PFSK-1 (cell line): ENCODE data around the gene SEC14L5.

Experiments
- POLR2AphosphoS5 ChIP-seq: IDR thresholded peaks from 2 replicates; pipeline ENCODE4 v1.6.1; 2012; ENCODE audit warnings: low read depth, mild to moderate bottlenecking, control low read depth, low read length, moderate library complexity
- REST ChIP-seq, 2 experiments: IDR thresholded peaks; 2 replicates each; pipeline versions ENCODE4 v1.6.1 to v1.8.0; 2011 to 2012; ENCODE audit warnings: low read depth in 2 of 2, low read length in 2 of 2, control low read depth in 1 of 2, inconsistent platforms in 1 of 2, mild to moderate bottlenecking in 1 of 2, moderate library complexity in 1 of 2; ENCODE audit not compliant: insufficient read depth in 1 of 2
- SIN3A ChIP-seq: IDR thresholded peaks from 2 replicates; pipeline ENCODE4 v1.6.1; 2012; ENCODE audit warnings: mild to moderate bottlenecking, low read length, moderate library complexity, borderline replicate concordance; ENCODE audit not compliant: insufficient read depth
- TAF1 ChIP-seq: IDR thresholded peaks from 2 replicates; pipeline ENCODE4 v1.6.1; 2012; ENCODE audit warnings: low read length, control low read depth, borderline replicate concordance; ENCODE audit not compliant: insufficient read depth

GRCh38 chr16:5045499-5046115 is 87.5 kb downstream of the SEC14L5 start:
- TF ChIP-seq TAF1 (no peak), SIN3A (no peak), POLR2AphosphoS5 (no peak), REST (IDR thresholded peaks at IDR 0.05; ENCODE audit: insufficient read depth in 1 of 2, low read depth in 2 of 2, low read length in 2 of 2) (no peak)
